C4-2B (cell line): Measurements from ENCODE around the gene S100B.

Experiments used
- H3K27ac ChIP-seq: fragments of 450-650 bp; 2 replicates; pipeline ENCODE4 v1.5.1; 2017
- ZFX ChIP-seq: fragments of 450-650 bp; IDR thresholded peaks from 2 replicates; pipeline ENCODE4 v1.6.1; 2017
- TF ChIP-seq, protein P1 (sequence below): fragments of 450-650 bp; conservative IDR thresholded peaks from 2 replicates; pipeline ENCODE4 v1.5.1; 2017; ENCODE audit warnings: mild to moderate bottlenecking

Gene S100B

DNA sequence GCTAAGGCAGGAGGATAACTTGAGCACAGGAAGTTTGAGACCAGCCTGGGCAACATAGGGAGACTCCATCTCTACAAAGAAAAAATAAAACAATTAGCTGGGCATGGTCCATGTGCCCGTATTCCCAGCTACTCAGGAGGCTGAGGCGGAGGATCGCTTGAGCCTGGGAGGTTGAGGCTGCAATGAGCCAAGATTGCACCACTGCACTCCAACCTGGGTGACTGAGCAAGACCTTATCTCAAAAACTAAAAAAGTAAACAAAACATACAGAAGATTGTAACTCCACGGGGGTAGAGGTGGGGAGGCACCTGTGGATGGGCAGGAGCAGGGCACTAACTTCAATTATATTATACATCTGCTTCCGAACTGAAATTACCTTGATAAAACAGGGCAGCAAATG, 4.6 kb downstream of the S100B start:
- no peak for TF ChIP-seq ZFX
- TF ChIP-seq, protein P1, sequence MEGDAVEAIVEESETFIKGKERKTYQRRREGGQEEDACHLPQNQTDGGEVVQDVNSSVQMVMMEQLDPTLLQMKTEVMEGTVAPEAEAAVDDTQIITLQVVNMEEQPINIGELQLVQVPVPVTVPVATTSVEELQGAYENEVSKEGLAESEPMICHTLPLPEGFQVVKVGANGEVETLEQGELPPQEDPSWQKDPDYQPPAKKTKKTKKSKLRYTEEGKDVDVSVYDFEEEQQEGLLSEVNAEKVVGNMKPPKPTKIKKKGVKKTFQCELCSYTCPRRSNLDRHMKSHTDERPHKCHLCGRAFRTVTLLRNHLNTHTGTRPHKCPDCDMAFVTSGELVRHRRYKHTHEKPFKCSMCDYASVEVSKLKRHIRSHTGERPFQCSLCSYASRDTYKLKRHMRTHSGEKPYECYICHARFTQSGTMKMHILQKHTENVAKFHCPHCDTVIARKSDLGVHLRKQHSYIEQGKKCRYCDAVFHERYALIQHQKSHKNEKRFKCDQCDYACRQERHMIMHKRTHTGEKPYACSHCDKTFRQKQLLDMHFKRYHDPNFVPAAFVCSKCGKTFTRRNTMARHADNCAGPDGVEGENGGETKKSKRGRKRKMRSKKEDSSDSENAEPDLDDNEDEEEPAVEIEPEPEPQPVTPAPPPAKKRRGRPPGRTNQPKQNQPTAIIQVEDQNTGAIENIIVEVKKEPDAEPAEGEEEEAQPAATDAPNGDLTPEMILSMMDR: no peak
- no peak overlapping the region for H3K27ac ChIP-seq

DNA sequence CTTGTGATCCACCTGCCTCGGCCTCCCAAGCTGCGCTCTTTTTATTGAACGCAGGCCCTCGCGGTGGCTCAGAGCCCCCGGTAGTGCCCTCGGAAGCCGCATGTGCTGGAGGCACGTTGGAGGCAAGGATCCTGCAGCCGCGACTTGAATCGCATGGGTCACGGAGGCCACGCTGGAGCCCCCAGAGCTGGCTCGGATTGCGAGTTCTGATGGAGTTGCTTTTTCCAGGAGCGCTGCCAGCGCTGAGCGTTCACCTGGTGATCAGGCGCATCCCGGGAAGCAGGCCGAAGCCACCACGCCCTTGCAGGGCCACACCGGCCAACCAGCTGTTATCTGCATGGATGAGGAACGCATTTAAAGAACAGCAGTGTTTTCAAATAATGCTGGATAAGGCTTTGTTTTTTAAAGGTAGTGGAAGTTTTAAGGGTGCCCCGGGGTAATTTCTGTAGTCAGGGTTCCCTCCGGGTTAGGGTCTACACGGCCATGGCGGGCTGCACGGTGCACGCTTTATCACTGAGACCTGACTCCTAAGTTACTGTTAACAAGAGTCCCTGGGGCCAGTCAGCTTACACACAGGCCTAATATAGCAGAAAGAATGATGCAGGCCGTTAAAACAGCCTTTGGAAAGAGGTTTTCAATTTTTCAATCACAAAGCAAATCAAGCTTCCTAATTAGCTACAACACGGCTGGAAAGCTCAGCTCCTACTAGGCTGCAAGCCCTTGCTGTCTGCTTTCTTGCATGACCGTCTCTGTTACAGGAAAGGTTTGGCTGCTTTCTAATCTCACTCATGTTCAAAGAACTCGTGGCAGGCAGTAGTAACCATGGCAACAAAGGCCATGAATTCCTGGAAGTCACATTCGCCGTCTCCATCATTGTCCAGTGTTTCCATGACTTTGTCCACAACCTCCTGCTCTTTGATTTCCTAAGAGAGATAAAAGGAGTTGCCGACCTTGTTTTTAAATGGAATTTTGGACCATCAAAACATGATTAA, 6.0 kb downstream of the S100B start:
- H3K27ac ChIP-seq: no peak overlapping the region
- no peak for TF ChIP-seq ZFX
- TF ChIP-seq, protein P1: no peak

GRCh38 chr21:46597896-46598343, 7.0 kb downstream of the S100B start:
- no peak overlapping the region for H3K27ac ChIP-seq
- no peak for TF ChIP-seq ZFX
- TF ChIP-seq, protein P1: no peak

DNA sequence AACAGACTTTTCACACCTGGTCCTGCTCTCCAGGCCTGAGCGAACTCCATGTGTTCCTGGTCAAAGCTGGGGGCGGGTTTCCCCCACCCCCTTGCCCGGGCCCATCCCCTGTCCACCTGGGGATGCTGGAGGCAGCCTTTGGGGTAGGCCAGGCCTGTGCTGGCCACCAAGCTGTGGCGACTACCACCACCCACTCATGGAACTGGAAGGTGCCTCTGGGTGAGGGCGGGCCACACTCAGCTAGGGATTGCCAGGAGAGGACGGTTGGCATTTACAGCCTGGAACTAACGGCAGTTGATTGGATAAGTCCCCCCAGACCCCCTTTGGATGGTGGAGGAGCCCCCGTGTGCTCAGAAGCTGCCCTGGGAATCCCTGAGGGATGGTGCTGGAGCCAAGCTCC, 7.9 kb downstream of the S100B start:
- H3K27ac ChIP-seq: no peak overlapping the region
- TF ChIP-seq, protein P1: no peak
- TF ChIP-seq ZFX: no peak

DNA sequence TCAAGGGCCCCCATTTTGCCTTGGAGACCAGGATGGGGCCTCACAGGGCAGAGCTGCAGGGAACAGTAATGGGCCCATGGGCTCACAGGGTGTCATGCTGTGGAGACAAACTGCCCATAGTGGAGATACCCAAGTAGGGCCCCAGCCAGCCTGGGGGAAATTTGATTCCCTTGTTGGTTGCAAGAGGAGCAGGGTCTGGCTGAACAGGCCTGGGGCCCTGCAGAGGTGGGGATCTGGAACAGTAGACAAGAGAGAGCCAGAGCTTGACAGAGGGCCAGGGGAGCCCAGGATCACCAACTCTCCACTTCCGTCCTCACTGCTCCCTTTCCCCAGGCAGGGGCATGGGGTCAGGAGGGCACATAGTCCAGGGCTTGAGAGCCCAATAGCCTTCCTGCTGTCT, 8.7 kb downstream of the S100B start:
- H3K27ac ChIP-seq: no peak overlapping the region
- TF ChIP-seq ZFX: no peak
- TF ChIP-seq, protein P1: no peak

DNA sequence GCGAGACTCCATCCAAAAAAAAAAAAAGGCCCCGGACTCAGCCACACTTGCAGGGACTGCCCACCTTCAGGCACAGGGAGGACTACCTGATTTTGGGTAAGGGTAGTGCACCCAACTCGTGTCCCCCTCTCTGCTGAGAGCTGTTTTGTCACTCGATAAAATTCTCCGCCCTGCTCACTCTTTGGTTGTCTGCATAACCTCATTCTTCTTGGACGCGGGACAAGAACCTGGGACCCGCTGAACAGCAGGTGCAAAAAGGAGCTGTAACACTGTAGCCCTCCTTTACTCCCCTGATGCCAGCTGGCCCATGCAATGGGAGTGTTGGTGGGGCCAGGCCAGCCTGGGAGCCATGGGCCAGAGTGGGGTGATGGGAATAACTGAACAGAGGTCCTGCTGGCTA, 10.6 kb downstream of the S100B start:
- TF ChIP-seq ZFX: no peak
- TF ChIP-seq, protein P1: no peak
- no peak overlapping the region for H3K27ac ChIP-seq

DNA sequence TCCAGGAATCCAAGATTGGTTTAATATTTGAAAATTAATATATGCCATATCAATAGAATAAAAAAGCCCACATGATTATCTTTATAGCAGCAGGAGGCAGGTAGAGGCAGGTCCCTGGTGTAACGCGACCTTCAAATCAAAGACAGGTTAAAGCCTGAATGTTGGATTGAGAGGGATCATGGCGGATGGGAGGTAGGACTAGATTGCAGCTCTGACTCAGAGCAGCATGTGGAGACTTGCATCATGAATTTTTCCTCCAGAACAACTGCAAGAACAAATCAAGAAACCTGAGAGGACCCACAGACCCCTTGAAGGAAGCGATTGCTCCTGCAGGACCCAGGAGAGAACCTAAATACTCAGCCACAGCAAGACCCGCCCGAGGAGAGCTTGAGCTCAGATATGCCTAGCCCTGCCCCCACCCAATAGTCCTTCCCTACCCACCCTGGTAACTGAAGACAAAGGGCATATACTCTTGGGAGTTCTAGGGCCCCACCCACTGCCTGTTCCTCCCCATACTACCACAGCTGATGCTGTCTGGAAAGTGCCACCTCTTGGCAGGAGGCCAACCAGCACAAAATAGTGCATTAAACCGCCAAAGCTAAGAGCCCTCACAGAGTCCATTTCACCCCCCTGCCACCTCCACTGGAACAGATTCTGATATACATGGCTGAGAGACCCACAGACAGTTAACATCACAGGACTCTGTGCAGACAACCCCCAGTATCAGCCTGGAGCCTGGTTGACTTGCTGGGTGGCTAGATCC, 19.5 kb downstream of the S100B start:
- H3K27ac ChIP-seq: no peak overlapping the region
- TF ChIP-seq ZFX: no peak
- TF ChIP-seq, protein P1: no peak
